ENCODE data around the gene HMGN4. TPM values are rescaled to one million over a fixed set of nuclear protein-coding genes. Genes with fewer than 3 reads are reported as not detected.

Gene HMGN4
- polyA plus RNA-seq, 1 of the 3 experiments (the other 2 are of a cell fraction): 76.3 TPM

- ChIA-PET POLR2A (no interaction called here), CTCF (interaction anchor here (1.1 kb wide), 1 partner anchor 13 kb away, joined by 3 read pairs; no protein-coding TSS in a partner anchor)
- no peak overlapping the region for H3K9ac ChIP-seq
- 73% methylated on average over 4 of the region's 4 CpGs for WGBS (ENCODE audit: low lambda C conversion rate)
- H3K27me3 ChIP-seq (ENCODE audit: insufficient read depth): peaks cover 19% of the 10 kb centered on the region
- no peak for DNase-seq
- H4K20me1 ChIP-seq (ENCODE audit: insufficient read depth): no peaks in the 10 kb centered on the region
- H3K9me2 ChIP-seq: no peaks in the 10 kb centered on the region
- H3K27ac ChIP-seq (ENCODE audit: low read depth in 2 of 2, low read length in 1 of 2): no peak overlapping the region
- H3F3A ChIP-seq (replicated peaks; ENCODE audit: insufficient read depth): no peaks in the 10 kb centered on the region
- no peak overlapping the region for H2AFZ ChIP-seq (ENCODE audit: low read depth)
- no peaks in the 10 kb centered on the region for H3K79me2 ChIP-seq (ENCODE audit: insufficient read depth)
- H3K4me3 ChIP-seq (ENCODE audit: low read depth in 2 of 2, low read length in 1 of 2): no peak overlapping the region
- H3K4me2 ChIP-seq: no peak overlapping the region
- no peaks in the 10 kb centered on the region for H3K36me3 ChIP-seq (replicated peaks in 1 of 2; ENCODE audit: control insufficient read depth in 1 of 2, insufficient read depth in 2 of 2, low read length in 1 of 2)
- H3K4me1 ChIP-seq (ENCODE audit: control insufficient read depth in 1 of 2, insufficient read depth in 2 of 2, low read depth in 1 of 2, low read length in 1 of 2): peaks cover 0 to 6% of the 10 kb centered on the region in 2 experiments; a peak in 1 of 4 replicates
- H3K9me3 ChIP-seq: no peaks in the 10 kb centered on the region
- no peak for TF ChIP-seq ELF1 (IDR thresholded peaks at IDR 0.05)
- TF ChIP-seq NFIC (IDR thresholded peaks at IDR 0.05; ENCODE audit: borderline replicate concordance): no peak
- TF ChIP-seq REST (IDR thresholded peaks at IDR 0.05; ENCODE audit: low read depth, low read length): no peak
- no peak for TF ChIP-seq FOXM1 (IDR thresholded peaks at IDR 0.05; ENCODE audit: low read depth)
- TF ChIP-seq, protein P1, sequence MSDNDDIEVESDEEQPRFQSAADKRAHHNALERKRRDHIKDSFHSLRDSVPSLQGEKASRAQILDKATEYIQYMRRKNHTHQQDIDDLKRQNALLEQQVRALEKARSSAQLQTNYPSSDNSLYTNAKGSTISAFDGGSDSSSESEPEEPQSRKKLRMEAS (IDR thresholded peaks at IDR 0.05; ENCODE audit: low read depth): no peak
- TF ChIP-seq RAD21 (IDR thresholded peaks at IDR 0.05; ENCODE audit: low read length): no peak
- no peak for TF ChIP-seq GATA2 (CRISPR knock-in tag; IDR thresholded peaks at IDR 0.05)
- TF ChIP-seq CHD2 (IDR thresholded peaks at IDR 0.05; ENCODE audit: low read length, partially characterized antibody): no peak
Observed at GRCh38 chr6:26497610-26498009, 40.6 kb upstream of the HMGN4 start.

DNA sequence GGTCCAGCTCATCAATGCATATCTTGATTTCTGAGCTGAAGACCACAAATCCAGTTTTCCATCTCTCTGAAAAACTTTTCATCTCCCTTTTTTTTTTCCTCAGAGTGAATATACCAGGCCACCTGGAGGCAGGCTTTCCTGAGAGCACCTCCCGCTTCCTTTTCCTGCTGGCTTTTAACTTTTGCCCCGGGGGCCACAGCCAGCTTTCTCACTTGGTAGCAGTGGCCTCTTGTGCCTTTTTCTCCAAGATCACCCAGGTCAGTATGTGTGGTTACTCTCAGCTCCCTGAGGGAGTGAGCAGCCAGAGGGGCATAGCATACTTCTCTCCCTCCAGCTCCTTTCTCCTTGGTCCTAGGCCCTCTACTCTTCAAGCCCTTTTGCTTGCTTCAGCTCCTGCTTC is 38.1 kb upstream of the HMGN4 start, which contains the start of gene BTN1A1:
BTN1A1 (plus strand) TSS at position 202 of the 400 bp plus-strand sequence. CDS start 984 bp downstream, outside the sequence.
- CTCF ChIA-PET: interaction anchor here (0.8 to 3.7 kb wide), 3 partner anchors 11 to 159 kb away, joined by 3 to 19 read pairs (median 4); no protein-coding TSS in a partner anchor
- POLR2A ChIA-PET: interaction anchor here (0.6 kb wide), 1 partner anchor 55 kb away, joined by 3 read pairs; no protein-coding TSS in a partner anchor
- no peak within 1 kb of the TSS for H3K4me3 ChIP-seq (ENCODE audit: low read depth in 2 of 2, low read length in 1 of 2)
- no peak for TF ChIP-seq NRF1 (IDR thresholded peaks at IDR 0.05; ENCODE audit: low read depth, low read length)
- TF ChIP-seq SMC3 (IDR thresholded peaks at IDR 0.05; ENCODE audit: low read depth, low read length): no peak
- TF ChIP-seq FOSL2 (IDR thresholded peaks at IDR 0.05; ENCODE audit: borderline replicate concordance, low read depth): no peak
- no peak for TF ChIP-seq YY1 (IDR thresholded peaks at IDR 0.05; ENCODE audit: low read depth)
- no peak for TF ChIP-seq MEF2A (IDR thresholded peaks at IDR 0.05; ENCODE audit: borderline replicate concordance, low read depth)
- TF ChIP-seq, protein P1 (IDR thresholded peaks at IDR 0.05; ENCODE audit: low read depth): no peak
- TF ChIP-seq USF1 (IDR thresholded peaks at IDR 0.05; ENCODE audit: borderline replicate concordance, low read depth): no peak
- TF ChIP-seq, protein P2, sequence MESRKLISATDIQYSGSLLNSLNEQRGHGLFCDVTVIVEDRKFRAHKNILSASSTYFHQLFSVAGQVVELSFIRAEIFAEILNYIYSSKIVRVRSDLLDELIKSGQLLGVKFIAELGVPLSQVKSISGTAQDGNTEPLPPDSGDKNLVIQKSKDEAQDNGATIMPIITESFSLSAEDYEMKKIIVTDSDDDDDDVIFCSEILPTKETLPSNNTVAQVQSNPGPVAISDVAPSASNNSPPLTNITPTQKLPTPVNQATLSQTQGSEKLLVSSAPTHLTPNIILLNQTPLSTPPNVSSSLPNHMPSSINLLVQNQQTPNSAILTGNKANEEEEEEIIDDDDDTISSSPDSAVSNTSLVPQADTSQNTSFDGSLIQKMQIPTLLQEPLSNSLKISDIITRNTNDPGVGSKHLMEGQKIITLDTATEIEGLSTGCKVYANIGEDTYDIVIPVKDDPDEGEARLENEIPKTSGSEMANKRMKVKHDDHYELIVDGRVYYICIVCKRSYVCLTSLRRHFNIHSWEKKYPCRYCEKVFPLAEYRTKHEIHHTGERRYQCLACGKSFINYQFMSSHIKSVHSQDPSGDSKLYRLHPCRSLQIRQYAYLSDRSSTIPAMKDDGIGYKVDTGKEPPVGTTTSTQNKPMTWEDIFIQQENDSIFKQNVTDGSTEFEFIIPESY (IDR thresholded peaks at IDR 0.05; ENCODE audit: borderline replicate concordance, low read depth): no peak
- no peak for TF ChIP-seq TEAD4 (IDR thresholded peaks at IDR 0.05; ENCODE audit: borderline replicate concordance, insufficient read depth)
- no peak for TF ChIP-seq FOXM1 (IDR thresholded peaks at IDR 0.05; ENCODE audit: low read depth)
- no peak for TF ChIP-seq NFIC (IDR thresholded peaks at IDR 0.05; ENCODE audit: borderline replicate concordance)
- TF ChIP-seq JUND (IDR thresholded peaks at IDR 0.05): no peak
- no peak for TF ChIP-seq EP300 (IDR thresholded peaks at IDR 0.05; ENCODE audit: borderline replicate concordance in 1 of 2, low read depth in 1 of 2, low read length in 1 of 2)
- TF ChIP-seq CTCF (IDR thresholded peaks at IDR 0.05): no peak
- TF ChIP-seq RAD21 (IDR thresholded peaks at IDR 0.05; ENCODE audit: low read length): no peak

More for the DNA sequence above, 38.1 kb upstream of the HMGN4 start, which contains the start of gene BTN1A1:
- Histone ChIP-seq H3F3A (replicated peaks; ENCODE audit: insufficient read depth) (no peaks in the 10 kb centered on the region), H3K9me2 (no peaks in the 10 kb centered on the region), H3K79me2 (ENCODE audit: insufficient read depth) (no peaks in the 10 kb centered on the region), H3K36me3 (replicated peaks in 1 of 2; ENCODE audit: control insufficient read depth in 1 of 2, insufficient read depth in 2 of 2, low read length in 1 of 2) (no peaks in the 10 kb centered on the region), H3K4me1 (ENCODE audit: control insufficient read depth in 1 of 2, insufficient read depth in 2 of 2, low read depth in 1 of 2, low read length in 1 of 2) (peaks cover 0 to 6% of the 10 kb centered on the region in 2 experiments; a peak in 1 of 4 replicates), H3K4me2 (no peak within 1 kb of the TSS), H3K27ac (ENCODE audit: low read depth in 2 of 2, low read length in 1 of 2) (no peak within 1 kb of the TSS), H3K9ac (no peak within 1 kb of the TSS), H4K20me1 (ENCODE audit: insufficient read depth) (no peaks in the 10 kb centered on the region), H3K9me3 (no peaks in the 10 kb centered on the region), H3K27me3 (ENCODE audit: insufficient read depth) (peaks cover 19% of the 10 kb centered on the region), H2AFZ (ENCODE audit: low read depth) (no peak within 1 kb of the TSS)
- WGBS (ENCODE audit: low lambda C conversion rate): 100% methylated on average over 2 of the region's 2 CpGs
- DNase-seq: no peak

Data from SK-N-SH (cell line).